HL-60/S4 treated with phorbol 12-myristate 13-acetate at 8.2 ng/mL for 4 days and 3 days (cell line): Measurements from ENCODE around the gene NOS3.

Source experiments
- in situ Hi-C: fragments of 300-500 bp; cut with MboI; formaldehyde crosslinking; loops from 2 replicates; pipeline ENCODE4 v1.15.0; 2022; ENCODE audit warnings: low sequenced_read_pairs

Gene NOS3

DNA sequence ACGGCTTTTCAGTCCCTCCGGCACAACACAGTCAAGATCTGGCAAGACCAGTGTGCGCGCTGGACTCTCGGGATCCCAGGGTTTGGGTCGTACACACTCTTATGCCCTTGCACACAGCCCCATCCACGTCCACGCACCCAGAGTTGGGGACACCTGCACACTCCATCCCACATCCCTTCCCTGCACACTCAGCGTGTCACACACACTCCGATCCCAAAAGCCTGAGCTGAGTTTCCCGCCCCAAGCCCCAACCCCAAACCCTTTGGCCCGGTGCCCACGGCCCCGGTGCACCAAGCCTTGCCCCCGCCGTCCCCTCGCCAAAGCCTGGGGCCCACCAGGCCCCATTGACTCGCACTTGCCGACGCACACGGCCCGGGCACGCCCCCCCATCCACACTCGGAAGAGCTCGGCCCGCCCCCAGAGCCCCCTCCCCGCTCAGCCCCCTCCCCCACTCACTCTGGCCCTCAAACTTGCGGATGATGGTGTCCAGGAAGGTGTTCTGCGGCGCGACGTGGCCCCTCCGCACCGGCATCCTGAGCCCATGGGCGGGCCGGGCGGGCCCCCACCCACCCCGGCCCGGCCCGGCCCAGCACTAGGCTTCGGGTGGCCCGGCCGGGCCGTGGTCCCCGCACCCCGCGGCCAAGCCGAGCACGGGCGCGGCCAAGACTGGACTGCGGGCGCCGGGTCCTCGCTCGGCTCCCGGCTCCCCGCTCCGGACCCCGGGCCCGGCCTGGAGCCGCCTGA is 13.3 kb upstream of the NOS3 start:
- in situ Hi-C loops, result loop anchor here (25.0 kb wide), 1 partner anchor 540 kb away; no protein-coding TSS in a partner anchor

GRCh38 chr7:150978126-150978789 is 12.6 kb upstream of the NOS3 start, which contains the start of gene KCNH2:
Gene KCNH2, minus strand, starts transcription at chr7:150978321. Its CDS starts 408 bp downstream, at chr7:150977913.
- in situ Hi-C loops, result loop anchor here (25.0 kb wide), 1 partner anchor 541 kb away; no protein-coding TSS in a partner anchor

DNA sequence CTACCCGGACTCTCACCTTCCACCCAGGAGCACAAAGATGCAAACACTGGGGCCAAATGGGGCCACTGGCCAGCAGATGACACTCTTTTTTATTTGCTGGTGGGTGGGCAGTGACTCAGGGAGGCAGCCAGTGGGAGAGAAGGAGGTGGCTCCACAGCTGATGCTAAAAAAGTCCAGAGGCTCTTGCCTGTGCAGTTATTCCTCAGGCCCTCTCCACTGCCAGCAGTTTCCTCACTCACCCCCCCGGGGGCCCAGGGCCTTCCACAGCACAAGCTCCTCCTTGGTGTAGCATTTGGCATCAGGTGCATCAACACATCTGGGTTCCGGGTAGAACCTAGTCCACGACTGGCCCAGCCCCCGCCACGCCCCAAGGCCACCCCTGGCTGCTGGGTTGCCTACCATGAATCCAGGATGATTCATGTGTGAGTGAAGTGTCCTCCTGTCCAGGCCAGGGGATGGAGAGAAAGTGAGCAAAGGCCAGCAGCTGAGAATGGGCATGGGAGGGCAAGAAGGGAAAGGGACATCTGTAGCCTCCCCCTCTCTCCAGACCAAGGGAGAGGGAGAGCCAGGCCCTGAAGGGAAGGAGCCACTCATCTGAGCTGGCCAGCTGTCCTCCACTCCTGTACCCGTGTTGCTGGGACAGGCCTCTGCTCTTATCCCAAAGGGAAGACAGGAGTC is 11.0 kb upstream of the NOS3 start:
- in situ Hi-C loops, result loop anchor here (10.0 to 25.0 kb wide), 3 partner anchors 85 to 543 kb away; no protein-coding TSS in a partner anchor

- in situ Hi-C loops, result loop anchor here (10.0 to 25.0 kb wide), 3 partner anchors 86 to 543 kb away; no protein-coding TSS in a partner anchor
Measured at GRCh38 chr7:150980663-150981062, 10.2 kb upstream of the NOS3 start.

DNA sequence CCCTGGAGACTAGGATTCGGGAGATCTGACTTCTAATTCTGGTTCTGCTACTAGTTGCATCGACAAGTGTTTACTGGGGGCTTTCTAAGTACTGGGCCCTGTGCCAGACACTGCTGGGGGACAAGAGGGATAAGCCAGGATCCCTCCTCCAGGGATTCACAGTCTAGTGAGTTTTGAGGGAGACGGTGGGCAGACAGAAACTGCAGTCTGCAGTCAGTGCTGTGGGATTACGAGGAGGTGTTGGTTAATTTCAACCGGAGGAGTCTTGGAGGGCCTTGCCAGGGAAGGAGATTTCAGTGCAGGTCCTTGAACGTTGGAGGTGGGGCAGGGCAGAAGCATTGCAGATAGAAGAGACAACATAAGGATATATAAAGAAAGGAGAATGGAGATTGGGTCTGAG is 9.2 kb upstream of the NOS3 start:
- in situ Hi-C loops, result loop anchor here (10.0 to 25.0 kb wide), 3 partner anchors 87 to 544 kb away; no protein-coding TSS in a partner anchor

GRCh38 chr7:150982351-150982750 is 8.5 kb upstream of the NOS3 start:
- in situ Hi-C loops, result loop anchor here (10.0 to 25.0 kb wide), 3 partner anchors 88 to 545 kb away; no protein-coding TSS in a partner anchor

DNA sequence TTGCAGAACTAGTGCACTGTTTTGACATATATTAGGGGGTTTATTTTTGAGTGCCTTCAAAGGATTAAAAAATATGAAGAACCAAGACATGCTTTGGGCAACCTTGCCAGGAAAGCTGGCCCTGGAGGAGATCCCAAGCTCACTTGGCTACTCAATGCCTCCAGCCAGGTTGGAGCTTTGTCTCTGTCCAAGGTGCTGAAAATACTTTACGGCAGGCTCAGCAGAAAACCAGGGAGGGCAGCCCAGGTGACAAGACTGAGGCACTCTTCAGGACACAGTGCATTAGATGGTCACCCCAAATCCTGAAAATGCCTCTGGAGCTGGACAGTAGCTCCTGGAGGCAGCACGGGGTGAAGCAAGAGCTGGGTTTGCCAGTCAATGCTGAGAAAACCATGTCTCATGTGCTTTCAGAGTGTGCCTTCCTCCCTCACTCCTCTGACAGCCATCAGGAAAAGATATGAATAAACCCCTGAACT is 6.9 kb upstream of the NOS3 start:
- in situ Hi-C loops, result loop anchor here (10.0 to 25.0 kb wide), 3 partner anchors 89 to 547 kb away; no protein-coding TSS in a partner anchor

- in situ Hi-C loops, result loop anchor here (10.0 to 25.0 kb wide), 3 partner anchors 91 to 549 kb away; no protein-coding TSS in a partner anchor
Measured at GRCh38 chr7:150986099-150986512, 4.7 kb upstream of the NOS3 start.

DNA sequence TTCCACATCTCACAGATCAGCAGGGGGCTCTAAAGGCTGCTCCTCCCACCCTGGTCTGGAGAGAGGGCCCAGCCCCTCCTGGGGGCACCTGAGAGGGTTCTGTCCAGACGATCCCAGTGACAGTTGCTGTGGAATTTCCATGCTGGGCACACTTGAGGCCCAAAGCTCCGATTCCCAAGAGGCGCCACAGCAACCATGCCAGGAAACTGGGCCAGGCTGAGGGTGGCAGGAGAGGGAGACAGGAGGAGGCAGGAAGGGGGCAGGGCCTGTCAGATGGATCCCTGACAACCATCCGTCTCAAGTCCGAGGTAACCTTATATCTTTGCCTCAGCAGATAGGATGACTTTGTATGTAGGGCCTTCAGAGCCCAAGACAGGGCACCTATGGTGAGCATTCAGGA is 4.3 kb upstream of the NOS3 start:
- in situ Hi-C loops, result loop anchor here (10.0 to 25.0 kb wide), 3 partner anchors 92 to 549 kb away; no protein-coding TSS in a partner anchor

DNA sequence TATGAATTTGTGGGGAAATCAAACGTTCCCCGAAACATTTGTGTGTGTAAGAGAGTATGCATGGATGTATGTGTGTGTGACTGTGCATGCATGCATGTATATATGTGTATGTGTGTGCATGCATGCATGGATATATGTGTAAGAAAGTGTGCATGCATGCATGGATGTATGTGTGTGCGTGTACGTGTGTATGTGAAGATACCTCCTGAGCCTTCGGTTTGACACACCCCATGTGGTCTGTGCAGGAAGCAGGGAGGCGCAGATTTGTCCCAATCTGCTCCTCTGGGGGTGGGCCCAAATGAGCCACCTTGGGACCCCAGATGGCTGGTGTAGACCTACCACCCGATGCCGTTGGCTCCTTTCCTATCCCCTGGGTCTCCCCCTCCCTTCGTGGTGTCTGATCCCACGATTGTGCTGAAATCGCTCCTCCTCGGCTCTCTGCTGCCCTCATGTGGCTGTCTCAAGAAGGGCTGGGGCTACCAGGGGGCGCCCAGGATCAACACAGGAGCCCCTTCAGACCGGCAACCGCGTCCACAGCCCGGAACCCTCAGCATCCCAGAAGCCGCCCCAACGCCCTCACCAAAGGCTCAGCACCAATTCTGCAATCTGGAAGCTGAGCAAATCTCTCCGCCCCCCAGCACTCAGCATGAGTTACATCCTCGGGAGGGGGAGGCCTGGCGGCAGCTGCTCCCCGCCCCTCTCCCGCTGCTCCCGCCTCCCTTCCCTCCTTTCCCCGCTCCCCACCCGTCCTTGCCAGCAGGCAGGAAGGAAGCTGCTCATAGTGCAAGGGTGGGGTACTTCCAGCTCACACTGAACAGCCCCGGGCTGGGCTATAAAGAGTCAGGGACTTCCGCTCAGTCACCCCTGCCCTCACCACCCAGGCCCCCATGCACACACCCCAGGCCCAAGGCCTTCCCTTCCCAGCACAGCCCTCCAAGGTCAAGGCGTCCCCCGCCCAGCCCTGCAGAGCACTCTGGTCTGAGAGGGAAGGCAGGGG is 2.3 kb upstream of the NOS3 start:
- in situ Hi-C loops, result loop anchor here (10.0 to 25.0 kb wide), 3 partner anchors 94 to 551 kb away; no protein-coding TSS in a partner anchor

DNA sequence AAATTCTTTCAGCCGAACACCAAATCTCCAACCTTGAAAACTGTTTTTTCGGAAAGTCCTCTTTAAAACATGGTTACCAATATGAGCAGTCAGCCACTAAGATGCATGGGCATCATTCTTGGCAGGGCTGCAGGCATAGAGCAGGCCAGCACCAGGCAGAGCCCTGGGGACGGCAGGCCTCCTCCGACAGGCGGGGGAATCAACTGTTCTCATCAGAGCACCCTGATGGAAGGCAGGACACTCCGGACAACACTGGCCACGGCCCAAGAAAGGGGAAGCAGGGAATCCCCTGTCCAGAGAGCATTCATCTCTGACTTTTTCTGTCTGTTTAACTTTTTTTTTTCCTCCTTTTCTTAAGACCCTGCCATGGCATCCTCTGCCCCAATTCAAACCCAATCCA is 1.4 kb upstream of the NOS3 start:
- in situ Hi-C loops, result loop anchor here (10.0 to 25.0 kb wide), 3 partner anchors 95 to 552 kb away; no protein-coding TSS in a partner anchor

DNA sequence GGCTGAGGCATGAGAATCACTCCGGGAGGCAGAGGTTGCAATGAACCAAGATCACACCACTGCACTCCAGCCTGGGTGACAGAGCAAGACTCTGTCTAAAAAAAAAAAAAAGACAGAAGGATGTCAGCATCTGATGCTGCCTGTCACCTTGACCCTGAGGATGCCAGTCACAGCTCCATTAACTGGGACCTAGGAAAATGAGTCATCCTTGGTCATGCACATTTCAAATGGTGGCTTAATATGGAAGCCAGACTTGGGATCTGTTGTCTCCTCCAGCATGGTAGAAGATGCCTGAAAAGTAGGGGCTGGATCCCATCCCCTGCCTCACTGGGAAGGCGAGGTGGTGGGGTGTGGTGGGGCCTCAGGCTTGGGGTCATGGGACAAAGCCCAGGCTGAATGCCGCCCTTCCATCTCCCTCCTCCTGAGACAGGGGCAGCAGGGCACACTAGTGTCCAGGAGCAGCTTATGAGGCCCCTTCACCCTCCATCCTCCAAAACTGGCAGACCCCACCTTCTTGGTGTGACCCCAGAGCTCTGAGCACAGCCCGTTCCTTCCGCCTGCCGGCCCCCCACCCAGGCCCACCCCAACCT is 1.3 kb downstream of the NOS3 start:
- in situ Hi-C loops, result loop anchor here (25.0 kb wide), 1 partner anchor 555 kb away; no protein-coding TSS in a partner anchor

GRCh38 chr7:150992833-150993302 is 2.1 kb downstream of the NOS3 start:
- in situ Hi-C loops, result loop anchor here (25.0 kb wide), 1 partner anchor 556 kb away; no protein-coding TSS in a partner anchor

DNA sequence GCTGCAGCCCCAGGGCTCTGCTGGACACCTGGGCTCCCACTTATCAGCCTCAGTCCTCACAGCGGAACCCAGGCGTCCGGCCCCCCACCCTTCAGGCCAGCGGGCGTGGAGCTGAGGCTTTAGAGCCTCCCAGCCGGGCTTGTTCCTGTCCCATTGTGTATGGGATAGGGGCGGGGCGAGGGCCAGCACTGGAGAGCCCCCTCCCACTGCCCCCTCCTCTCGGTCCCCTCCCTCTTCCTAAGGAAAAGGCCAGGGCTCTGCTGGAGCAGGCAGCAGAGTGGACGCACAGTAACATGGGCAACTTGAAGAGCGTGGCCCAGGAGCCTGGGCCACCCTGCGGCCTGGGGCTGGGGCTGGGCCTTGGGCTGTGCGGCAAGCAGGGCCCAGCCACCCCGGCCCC is 2.7 kb downstream of the NOS3 start:
- in situ Hi-C loops, result loop anchor here (25.0 kb wide), 1 partner anchor 556 kb away; no protein-coding TSS in a partner anchor

- in situ Hi-C loops, result loop anchor here (25.0 kb wide), 1 partner anchor 557 kb away; no protein-coding TSS in a partner anchor
Measured at GRCh38 chr7:150994141-150994837, 3.5 kb downstream of the NOS3 start.

- in situ Hi-C loops, result loop anchor here (25.0 kb wide), 1 partner anchor 558 kb away; no protein-coding TSS in a partner anchor
Measured at GRCh38 chr7:150994838-150995510, 4.2 kb downstream of the NOS3 start.

- in situ Hi-C loops, result loop anchor here (25.0 kb wide), 1 partner anchor 559 kb away; no protein-coding TSS in a partner anchor
Measured at GRCh38 chr7:150996376-150997074, 5.7 kb downstream of the NOS3 start.
